A673 (cell line): ENCODE data around the gene TIGD6.

Experiments used
- CTCF ChIP-seq: fragments of 300-800, 200-600 bp; sonication (generic); conservative IDR thresholded peaks from 2 replicates; pipeline ENCODE4 v1.5.1; 2017; ENCODE audit warnings: low read depth, mild to moderate bottlenecking, antibody characterized with exemption, low read length, moderate library complexity, mixed read lengths
- EZH2 ChIP-seq: fragments of 200-600 bp; sonication (generic); IDR thresholded peaks from 2 replicates; pipeline ENCODE4 v1.6.1; 2017; ENCODE audit warnings: borderline replicate concordance, low read depth, mild to moderate bottlenecking, mixed read lengths, antibody characterized with exemption, low read length; ENCODE audit not compliant: poor library complexity, severe bottlenecking

GRCh38 chr5:149963729-149964128, 36.7 kb downstream of the TIGD6 start:
- TF ChIP-seq CTCF (no peak), EZH2 (no peak)
